Right forelimb (tissue), 1 donor: ENCODE results near the gene NEK4.

ENCODE experiments used
- DNase-seq: peaks from one replicate; pipeline ENCODE4 v3.0.0-alpha.2; 2018

The NEK4 gene

GRCh38 chr3:52777959-52778805 lies 7.4 kb upstream of the NEK4 start:
- DNase-seq: peak; percentile 9

- no peak for DNase-seq
Observed at GRCh38 chr3:52777127-52777958, 6.6 kb upstream of the NEK4 start, which contains the start of gene ITIH1. Gene ITIH1 (plus strand): TSS chr3:52777599. CDS start chr3:52777616, 17 bp downstream.

- peak; percentile 15 for DNase-seq
Observed at GRCh38 chr3:52776486-52776885, 5.7 kb upstream of the NEK4 start.

- DNase-seq: peak; percentile 15
Observed at GRCh38 chr3:52775877-52776276, 5.1 kb upstream of the NEK4 start.

DNA sequence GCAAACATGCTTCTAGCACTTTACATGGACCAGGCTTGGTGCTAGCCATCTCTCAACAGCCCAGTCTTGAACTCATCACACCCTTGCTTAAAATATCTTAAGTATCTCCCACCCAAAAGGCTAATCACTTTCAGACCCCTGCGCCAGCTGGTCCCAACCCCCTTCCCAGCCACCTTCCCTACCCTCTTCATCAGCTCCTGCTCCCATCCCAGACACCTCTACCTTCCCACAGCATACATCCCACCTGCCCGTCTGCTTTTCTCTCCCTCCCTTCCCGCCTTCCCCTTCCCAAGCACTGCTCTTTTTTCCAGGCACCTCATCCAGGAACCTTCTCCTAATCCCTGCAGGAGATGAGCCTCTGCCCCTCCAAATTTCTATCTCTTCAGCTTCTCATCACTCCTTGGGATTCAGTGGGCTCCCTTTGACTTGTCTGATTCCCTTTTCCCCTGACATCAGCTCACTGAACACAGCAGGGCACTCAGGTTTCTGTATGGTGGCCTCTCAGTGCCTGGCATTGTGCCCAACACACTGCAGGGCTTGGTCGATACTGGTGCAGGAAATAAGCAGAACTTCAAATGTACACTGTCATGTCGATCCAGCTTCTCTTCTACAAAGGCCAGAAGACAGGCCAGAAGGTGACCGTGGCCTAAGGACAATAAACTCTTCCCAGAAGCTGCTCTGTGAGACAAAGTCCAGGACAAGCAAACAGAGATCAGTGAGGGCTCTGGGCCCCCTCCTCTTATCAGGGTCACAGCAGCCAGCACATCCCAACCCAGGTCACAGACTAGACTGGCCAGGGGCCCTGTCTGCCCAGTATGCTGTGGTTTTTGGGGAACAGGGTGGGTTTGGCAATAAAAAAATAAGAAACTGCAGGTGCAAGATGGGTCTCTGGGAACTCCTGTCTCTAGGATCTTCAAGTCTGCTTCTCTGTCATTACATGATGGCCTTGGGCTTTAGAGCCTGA lies 4.4 kb upstream of the NEK4 start:
- DNase-seq: peak; percentile 17

- peak; percentile 12 for DNase-seq
Observed at GRCh38 chr3:52774066-52774713, 3.5 kb upstream of the NEK4 start.

DNA sequence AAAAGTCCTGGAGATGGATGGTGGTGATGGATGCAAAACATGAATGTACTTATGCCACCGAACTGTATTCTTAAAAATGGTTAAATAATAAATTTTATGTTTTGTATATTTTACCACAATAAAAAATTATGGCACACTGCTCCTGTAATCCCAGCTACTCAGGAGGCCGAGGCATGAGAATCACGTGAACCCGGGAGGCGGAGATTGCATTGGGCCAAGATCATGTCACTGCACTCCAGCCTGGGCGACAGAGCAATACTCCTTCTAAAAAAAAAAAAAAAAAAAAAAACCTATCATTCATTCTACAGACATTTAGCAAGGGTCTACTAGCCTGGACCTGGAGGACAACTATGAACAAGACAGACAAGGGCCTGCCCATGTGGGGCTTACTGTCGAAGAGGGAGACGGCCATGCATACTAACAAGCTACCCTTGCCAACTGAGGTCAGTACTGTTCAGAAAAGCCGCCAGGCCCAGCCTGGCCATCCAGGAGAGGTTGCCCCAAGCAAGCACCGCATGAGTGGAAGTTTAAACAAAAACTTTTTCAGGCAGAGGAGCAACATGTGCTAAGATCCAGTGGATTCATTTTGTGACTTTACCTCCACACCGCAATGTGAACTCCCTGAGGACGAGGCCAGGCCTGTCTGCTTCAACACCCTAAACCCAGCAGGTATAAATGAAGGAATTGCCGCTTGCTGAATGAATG lies 2.8 kb upstream of the NEK4 start:
- DNase-seq: peak; percentile 38

- no peak for DNase-seq
Observed at GRCh38 chr3:52771702-52772101, 962 bp upstream of the NEK4 start.

DNA sequence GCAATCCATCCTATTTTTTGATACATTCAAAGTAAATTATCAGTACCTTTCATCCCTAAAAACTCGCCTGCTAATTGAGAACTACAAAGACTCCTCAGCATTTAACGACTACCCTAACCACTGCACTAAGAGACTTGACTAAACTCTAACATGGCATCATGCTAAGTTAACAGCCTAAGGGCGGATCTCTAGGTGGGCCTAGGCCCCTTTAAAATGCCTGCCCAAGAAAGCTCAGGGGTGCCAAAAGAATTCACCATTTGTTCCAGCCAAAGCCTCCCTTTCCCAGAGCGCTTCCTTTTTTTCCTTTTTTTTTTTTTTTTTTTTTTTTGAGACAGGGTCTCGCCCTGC lies 568 bp upstream of the NEK4 start:
- DNase-seq: no peak

GRCh38 chr3:52769786-52770455 lies 819 bp downstream of the NEK4 start:
- no peak for DNase-seq

- no peak for DNase-seq
Observed at GRCh38 chr3:52763466-52763865, 7.3 kb downstream of the NEK4 start.

- DNase-seq: no peak
Observed at GRCh38 chr3:52756141-52756540, 14.6 kb downstream of the NEK4 start.

DNA sequence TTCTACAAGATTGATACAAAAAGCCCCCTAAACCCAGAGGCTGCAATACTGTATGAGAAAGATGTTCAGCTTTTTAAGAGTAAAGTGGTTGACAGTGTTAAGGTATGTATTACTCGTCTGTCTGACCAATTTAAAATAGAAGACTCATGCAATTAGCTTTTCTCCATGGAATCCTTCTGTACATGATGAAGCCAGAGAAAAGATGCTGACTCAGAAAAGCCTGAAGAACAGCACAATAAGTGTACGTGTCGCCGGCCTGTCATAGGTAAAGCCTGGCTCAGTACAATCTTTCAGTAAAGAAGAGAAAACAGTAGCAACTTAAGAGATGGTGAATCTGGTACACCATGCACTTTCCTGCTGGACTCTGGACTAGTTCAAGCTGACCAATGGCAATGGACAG lies 16.4 kb downstream of the NEK4 start:
- DNase-seq: no peak

DNA sequence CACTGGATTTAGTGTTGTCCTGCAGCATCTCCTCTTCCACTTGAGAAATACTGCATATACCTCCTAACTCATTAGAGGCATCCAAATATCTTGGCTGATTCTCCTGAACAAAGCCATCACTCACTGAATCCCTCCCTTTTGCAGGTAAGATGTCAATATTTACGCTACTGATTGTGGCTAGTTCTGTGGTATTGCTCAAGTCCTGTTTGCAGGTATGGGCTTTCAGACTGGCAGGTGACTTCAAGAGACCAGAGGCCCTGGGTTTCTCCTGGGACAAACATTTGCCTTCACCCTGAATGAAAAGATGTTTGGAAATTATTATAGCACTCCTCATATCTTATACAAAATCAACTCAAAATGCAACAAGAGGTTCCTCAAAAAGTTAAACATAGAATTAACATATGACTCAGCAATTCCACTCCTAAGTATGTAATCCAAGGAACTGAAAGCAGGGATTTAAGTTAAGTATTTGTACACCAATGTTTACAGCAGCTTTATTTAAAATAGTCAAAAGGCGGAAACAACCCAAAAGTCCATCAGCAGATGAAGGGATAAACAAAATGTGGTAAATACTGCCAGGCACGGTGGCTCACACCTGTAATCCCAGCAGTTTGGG lies 18.6 kb downstream of the NEK4 start:
- DNase-seq: no peak

GRCh38 chr3:52743721-52744120 lies 27.0 kb downstream of the NEK4 start:
- DNase-seq: no peak

DNA sequence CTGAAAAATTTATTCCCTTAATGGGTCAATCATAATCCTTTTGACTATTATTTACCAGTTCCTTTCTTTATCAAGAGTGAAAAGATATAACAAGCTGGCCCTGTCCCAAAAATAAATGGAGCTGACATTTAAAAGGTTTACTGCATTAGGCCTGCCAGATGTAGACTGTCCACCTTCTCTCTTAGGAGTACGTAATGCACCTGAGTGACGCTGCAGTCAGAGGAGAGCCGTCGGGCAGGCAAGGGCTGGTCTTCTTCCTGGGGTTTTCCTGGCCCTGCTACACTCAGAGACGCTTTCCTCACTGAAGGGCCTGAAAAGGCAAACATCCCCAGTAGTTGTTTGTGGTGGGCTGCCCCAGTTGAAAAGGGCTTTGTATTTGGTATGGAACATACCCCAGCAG lies 27.6 kb downstream of the NEK4 start:
- DNase-seq: no peak

DNA sequence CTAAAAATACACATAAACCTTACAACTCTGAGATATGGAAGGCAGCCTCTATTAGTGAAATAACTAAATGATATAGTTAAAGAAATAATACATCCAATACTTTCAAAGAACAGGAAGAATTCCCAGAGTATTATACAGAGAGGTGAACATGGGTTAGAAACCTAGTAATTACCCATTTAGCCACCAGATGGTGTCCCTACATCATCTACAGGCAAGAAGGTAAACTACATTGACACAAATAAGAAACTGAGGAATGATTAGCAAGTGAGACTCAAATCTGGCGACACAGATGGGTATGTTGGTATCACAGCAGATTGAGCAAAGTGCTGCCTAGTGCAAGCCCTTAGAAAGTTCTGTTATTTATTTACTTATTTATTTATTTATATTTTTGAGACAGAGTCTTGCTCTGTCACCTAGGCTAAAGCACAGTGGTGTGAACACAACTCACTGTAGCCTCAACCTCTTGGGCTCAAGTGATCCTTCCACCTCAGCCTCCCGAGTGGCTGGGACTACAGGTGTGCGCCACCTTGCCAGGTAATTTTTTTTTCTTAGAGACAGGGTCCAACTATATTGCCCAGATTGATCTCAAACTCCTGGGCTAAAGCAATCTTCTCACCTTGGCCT lies 28.2 kb downstream of the NEK4 start:
- peak; percentile 41 for DNase-seq

GRCh38 chr3:52739730-52740129 lies 31.0 kb downstream of the NEK4 start:
- no peak for DNase-seq

DNA sequence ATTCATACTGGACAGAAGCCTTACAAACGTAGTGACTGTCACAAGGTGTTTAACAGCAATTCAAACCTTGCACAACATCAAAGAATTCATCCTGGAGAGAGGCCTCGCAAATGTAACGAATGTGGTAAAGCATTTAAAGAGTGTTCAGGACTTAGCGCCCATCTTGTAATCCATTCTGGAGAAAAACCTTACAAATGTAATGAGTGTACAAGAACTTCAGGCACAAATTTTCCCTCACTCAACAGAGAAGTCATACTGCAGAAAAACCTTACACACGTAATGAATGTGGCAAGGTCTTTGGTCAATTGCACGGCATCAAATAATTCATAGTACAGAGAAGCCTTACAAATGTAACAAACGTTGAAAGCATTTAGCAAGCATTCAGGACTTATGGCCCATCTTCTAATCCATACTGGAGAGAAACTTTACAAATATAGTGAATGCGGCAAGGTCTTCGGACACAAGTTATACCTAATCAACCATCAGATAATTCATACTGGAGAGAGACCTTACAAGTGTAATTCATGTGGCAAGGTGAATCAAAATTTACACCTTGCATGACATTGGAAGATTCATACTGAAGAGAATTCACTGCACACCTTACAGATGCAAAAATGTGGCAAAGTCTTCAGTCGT lies 37.4 kb downstream of the NEK4 start:
- no peak for DNase-seq

DNA sequence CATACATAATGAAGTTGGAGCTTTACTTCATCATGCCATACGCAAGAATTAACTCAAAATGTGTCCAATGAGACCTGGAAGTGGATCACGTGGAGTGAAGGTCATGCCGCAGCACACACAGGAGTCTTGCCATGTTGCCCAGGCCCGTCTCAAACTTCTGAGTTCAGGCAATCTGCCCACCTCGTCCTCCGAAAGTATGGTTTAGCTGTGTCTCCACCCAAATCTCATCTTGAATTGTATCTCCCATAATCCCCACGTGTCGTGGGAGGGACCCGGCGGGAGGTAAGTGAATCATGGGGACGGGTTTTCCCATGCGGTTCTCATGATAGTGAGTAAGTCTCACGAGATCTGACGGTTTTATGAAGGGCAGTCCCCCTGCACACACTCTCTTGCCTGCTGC lies 39.1 kb downstream of the NEK4 start:
- DNase-seq: no peak
